Measurements from ENCODE around the gene PREX1.
"Not testable (repeated sequence)": the region's sequence is repeated elsewhere in the genome, so short reads cannot be mapped to it uniquely, and the experiment has no call there.

The PREX1 gene

GRCh38 chr20:48614593-48615274, 213.1 kb downstream of the PREX1 start:
- no peak for DNase-seq

DNA sequence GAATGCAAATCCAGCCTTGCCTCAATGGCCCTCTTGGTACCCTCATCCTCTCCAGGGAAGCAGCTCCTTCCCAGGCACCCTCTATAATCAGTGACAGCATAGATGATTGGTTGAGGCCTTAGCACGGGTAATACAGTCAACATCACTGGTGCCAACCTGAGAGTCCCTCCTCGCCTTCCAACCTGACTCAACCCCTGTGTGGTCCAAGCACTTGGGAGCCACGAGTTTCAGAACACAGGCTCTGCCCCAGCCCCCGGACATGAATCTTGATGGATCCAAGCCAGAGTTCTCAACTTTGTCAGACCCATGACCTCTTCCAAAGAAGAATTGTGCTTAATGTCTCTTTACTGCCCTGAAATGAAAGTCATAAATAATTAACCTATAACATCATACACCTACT, 213.9 kb downstream of the PREX1 start:
- DNase-seq, result no peak

DNA sequence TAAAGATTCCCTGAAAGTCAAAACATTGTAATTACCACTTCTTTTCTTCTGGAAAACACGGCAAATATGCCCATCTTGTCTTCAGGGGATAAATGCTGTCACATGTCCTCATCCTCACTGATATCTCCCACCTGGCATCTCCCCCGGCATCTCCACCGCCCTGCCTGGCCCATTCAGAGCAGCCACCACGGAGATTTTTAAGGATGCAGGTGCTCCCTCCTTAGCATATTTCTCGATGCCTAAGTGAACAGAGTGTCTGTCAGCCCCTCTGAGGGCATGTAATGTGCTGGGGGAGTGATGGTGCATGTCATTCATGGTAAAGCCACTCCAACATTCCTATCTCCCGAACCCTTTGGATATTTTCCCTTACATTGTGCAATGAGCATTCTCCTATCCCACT, 215.5 kb downstream of the PREX1 start:
- no peak for DNase-seq

DNA sequence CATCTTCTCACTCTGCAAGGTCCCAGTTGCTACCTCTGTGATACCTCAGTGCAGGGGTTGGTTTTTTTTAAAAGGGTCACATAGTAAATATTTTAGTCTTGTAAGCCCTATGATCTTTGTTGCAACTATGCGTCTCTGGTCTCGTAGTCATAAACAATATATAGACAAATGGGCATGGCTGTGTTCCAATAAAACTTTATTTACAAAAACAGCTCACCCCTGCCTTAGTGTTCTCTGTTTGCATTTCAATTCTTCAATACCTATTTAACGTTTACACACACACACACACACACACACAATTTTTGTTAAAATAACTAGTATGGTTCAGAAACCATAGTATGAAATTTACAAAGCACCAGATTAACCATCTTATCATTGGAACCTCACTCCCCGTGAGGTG, 216.8 kb downstream of the PREX1 start:
- no peak for DNase-seq

GRCh38 chr20:48609491-48609978, 218.3 kb downstream of the PREX1 start:
- DNase-seq, result no peak

DNA sequence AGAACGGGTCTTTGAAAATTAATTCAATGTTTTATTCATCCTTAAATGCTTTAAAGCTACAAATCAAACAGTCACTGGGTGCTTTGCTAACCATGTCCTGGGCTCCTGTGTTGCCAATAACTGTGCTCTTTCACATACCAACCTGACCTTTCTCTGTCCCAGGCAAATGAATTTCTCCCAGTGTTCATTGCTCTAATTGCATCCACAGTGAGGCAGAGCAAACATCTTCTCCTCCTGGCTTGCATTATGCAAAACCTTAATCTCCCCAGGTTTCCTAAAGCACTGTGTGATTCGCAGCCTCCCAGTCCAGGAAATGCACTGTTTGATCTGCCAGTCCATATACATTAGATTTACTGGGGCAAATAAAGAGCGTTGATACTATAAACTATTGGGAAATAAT, 219.0 kb downstream of the PREX1 start:
- DNase-seq, result no peak

GRCh38 chr20:48607544-48607865, 220.3 kb downstream of the PREX1 start:
- DNase-seq, result no peak

GRCh38 chr20:48606841-48607543, 220.8 kb downstream of the PREX1 start:
- DNase-seq, result no peak

GRCh38 chr20:48606172-48606840, 221.5 kb downstream of the PREX1 start:
- no peak for DNase-seq

DNA sequence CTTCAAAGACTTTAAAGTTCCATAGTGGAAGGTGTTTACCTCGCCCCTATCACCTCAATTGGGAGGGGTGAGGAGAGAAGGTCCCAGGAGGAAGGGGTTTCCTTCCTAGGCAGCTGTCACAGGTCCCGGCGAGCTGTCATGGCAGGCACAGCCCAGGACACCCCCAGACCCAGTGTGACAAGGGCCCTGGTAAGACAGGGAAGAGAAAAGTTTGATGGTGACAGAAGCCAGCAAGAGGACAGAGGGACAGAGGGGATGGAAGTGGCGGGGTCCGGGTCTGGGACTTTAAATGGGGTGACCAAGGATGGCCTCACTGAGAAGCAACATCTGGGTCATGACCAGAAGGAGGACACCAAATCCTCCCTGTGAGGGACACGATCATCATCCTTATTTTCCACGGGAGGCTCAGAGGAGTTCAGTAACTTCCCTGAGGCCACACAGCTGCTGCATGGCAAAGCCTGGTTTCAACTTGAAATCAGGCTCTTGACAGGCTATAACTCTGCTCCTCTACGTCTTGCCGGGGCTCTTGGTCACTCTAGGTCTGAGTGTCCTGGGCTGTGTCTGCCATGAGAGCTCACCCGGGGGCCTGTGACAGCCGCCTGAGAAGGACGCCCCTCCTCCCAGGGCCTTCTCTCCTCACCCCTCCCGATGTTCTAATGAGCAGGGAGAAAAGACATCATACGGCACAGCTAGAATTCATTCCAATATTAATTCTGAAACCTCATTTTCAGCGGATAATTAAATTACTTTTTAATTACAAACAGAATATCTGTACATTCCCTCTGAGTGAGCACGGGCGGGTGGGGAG, 222.2 kb downstream of the PREX1 start:
- DNase-seq, result no peak

GRCh38 chr20:48604936-48605335, 222.9 kb downstream of the PREX1 start:
- DNase-seq, result no peak

DNA sequence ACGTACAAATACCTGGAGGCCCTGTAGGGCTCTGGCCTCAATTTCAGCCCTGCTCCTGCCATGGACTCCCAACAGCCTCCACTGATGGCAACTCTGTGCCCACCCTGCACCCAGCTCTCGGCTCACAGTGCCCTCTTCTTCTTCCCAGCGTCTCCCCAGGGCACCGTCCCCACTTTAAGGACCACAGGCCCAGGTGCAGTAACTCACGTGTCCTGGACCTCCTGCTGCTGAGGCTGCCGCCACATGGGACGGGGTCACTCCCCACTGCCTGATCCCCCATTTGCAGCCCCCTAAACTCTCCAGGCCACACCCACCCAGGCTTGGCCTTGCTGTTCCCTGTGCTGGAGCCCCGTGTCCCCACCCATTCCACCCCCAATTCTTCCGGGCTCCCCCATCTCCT, 223.4 kb downstream of the PREX1 start:
- no peak for DNase-seq

- no peak for DNase-seq
Observed at GRCh38 chr20:48603819-48604405, 223.9 kb downstream of the PREX1 start.

- DNase-seq, result no peak
Observed at GRCh38 chr20:48603116-48603818, 224.5 kb downstream of the PREX1 start.

GRCh38 chr20:48601798-48602197, 226.0 kb downstream of the PREX1 start:
- DNase-seq, result no peak

GRCh38 chr20:48600470-48600945, 227.3 kb downstream of the PREX1 start:
- no peak for DNase-seq

DNA sequence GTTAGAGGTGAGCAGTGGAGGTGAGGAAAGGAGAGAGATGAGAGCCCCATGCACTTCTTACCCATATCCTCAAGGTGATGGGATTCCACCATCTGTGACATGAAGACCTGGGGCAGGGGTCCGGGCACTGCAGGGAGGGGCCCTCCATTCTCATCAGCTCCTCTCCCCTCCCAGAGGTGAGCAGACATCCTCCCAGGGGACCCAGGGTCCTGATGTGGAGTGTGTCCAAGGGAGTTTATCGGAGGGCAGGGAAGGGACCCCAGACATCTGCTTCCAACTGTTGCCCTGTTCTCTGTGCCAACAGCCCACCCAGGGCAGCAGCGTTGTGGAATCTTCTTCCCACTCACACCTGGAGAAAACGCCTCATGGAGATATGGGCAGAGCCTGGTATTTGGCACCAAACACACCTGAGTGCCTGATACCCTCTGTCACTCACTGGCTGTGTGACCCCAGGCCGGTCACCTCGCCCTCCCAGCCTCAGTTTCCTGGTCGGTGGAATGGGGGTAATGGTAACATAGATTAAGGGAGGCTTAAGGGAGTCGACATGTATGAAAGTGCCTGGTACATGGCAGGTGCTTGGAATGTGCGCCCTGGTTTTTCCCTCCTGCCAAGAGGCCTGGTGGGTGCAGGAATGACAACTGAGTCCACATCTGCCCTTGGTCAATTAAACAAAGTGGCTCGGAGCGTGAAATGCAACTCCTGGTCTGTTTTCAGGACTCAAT, 227.9 kb downstream of the PREX1 start:
- DNase-seq, result no peak

- no peak for DNase-seq
Observed at GRCh38 chr20:48599106-48599747, 228.6 kb downstream of the PREX1 start.

DNA sequence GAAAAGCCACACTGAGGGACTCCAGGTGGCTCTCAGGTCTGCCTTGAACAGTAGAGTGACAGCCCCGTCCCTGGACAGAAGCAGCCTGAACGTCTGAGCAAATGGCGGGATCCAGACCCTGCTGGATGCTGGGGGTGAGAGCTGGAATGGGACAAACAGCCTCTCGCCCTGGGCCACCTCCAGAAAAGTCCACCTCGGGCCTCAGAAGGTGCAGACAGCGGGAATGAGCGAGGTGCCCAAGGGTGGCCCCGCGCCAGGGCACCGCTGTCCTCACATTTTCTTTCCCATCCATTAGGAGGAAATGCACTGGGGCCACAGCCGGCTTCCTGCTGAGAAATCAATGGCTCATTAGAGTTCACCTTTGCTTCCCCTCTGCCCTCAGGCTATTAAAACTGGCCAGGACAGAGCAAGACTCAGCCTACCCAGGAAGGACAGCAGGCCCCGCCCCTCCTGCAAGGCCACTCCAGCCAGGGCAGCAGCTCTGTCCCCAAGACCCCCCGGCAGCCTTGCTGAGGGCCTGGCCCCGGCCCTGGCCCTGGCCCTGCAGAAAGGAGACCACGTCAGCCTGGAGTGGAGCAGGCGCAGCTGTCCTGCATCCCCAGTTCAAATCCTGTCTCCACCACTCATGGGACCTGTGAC, 229.4 kb downstream of the PREX1 start:
- DNase-seq, result not testable (repeated sequence)
